Neutrophil (primary cell): ENCODE measurements around the gene RTN4IP1.

ENCODE experiments used
- H3K27ac ChIP-seq: fragments of 200-600 bp; sonication (generic); 2 replicates; pipeline ENCODE4 v1.5.1; 2016; ENCODE audit warnings: mild to moderate bottlenecking, moderate library complexity
- H3K27me3 ChIP-seq: fragments of 200-600 bp; sonication (generic); 2 replicates; pipeline ENCODE4 v1.6.0; 2016; ENCODE audit warnings: mild to moderate bottlenecking
- H3K36me3 ChIP-seq: fragments of 200-600 bp; sonication (generic); 2 replicates; pipeline ENCODE4 v1.5.1; 2017
- H3K4me1 ChIP-seq, 2 experiments: fragments of 200-600 bp in 1 of 2; sonication (generic) in 1 of 2; 1 replicate in 1 of 2; 2 replicates in 1 of 2; pipeline versions ENCODE4 v1.5.1 to v1.6.1; 2013 to 2016; ENCODE audit warnings: low read depth in 1 of 2, low read length in 1 of 2, mild to moderate bottlenecking in 1 of 2, moderate library complexity in 1 of 2; ENCODE audit not compliant: control insufficient read depth in 1 of 2, insufficient read depth in 1 of 2
- H3K4me3 ChIP-seq, 2 experiments: fragments of 200-600 bp in 1 of 2; sonication (generic) in 1 of 2; 1 replicate in 1 of 2; 2 replicates in 1 of 2; pipeline ENCODE4 v1.5.1; 2013 to 2016; ENCODE audit warnings: low read depth in 1 of 2, low read length in 1 of 2, mild to moderate bottlenecking in 1 of 2, moderate library complexity in 1 of 2
- H3K9me3 ChIP-seq: fragments of 200-600 bp; sonication (generic); 2 replicates; pipeline ENCODE4 v1.5.1; 2016
- CTCF ChIP-seq: fragments of 200-600 bp; sonication (generic); IDR thresholded peaks from 2 replicates; pipeline ENCODE4 v1.5.1; 2016; ENCODE audit warnings: antibody characterized with exemption

RTN4IP1 gene

GRCh38 chr6:106533054-106533453 is 96.2 kb downstream of the RTN4IP1 start:
- no peak for TF ChIP-seq CTCF
- Histone ChIP-seq H3K36me3 (peaks cover 61% of the 10 kb centered on the region), H3K4me1 (peaks cover 43 to 49% of the 10 kb centered on the region in 2 experiments), H3K27me3 (no peaks in the 10 kb centered on the region), H3K4me3 (no peak overlapping the region), H3K9me3 (no peaks in the 10 kb centered on the region), H3K27ac (peak overlapping the region; percentile 76)

GRCh38 chr6:106530502-106530901 is 98.8 kb downstream of the RTN4IP1 start:
- Histone ChIP-seq H3K4me1 (peaks cover 25 to 29% of the 10 kb centered on the region in 2 experiments), H3K27me3 (no peaks in the 10 kb centered on the region), H3K4me3 (no peak overlapping the region), H3K27ac (peak overlapping the region; percentile 13), H3K9me3 (no peaks in the 10 kb centered on the region), H3K36me3 (peaks cover 72% of the 10 kb centered on the region)
- TF ChIP-seq CTCF, result no peak

- no peak for TF ChIP-seq CTCF
- H3K27me3 ChIP-seq, result no peaks in the 10 kb centered on the region
- H3K4me1 ChIP-seq, result peaks cover 29 to 33% of the 10 kb centered on the region in 2 experiments
- no peak overlapping the region for H3K27ac ChIP-seq
- H3K4me3 ChIP-seq, result no peak overlapping the region
- no peaks in the 10 kb centered on the region for H3K9me3 ChIP-seq
- H3K36me3 ChIP-seq, result peaks cover 72% of the 10 kb centered on the region
Measured at GRCh38 chr6:106530026-106530425, 99.3 kb downstream of the RTN4IP1 start.

DNA sequence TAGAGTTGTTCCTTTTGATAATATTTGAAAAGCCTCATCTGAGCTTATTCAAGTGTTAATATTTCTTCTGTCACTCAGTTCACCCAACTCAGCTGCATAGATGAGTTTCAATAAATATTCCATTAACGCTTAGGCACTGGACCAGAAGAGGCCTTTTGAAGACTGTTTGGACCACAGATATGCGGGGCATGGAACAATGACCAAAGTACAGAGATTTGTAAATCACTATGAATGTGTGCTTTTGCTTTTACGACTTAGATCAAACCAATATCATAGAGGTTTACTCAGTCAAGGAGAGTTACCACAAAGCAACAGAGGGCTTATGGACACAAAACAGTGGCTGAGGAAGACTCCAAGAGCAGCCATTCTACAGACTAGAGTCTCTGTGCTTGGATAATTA is 99.9 kb downstream of the RTN4IP1 start:
- Histone ChIP-seq H3K9me3 (no peaks in the 10 kb centered on the region), H3K4me1 (peaks cover 29 to 35% of the 10 kb centered on the region in 2 experiments), H3K27me3 (no peaks in the 10 kb centered on the region), H3K4me3 (no peak overlapping the region), H3K36me3 (peaks cover 66% of the 10 kb centered on the region), H3K27ac (no peak overlapping the region)
- TF ChIP-seq CTCF, result no peak

DNA sequence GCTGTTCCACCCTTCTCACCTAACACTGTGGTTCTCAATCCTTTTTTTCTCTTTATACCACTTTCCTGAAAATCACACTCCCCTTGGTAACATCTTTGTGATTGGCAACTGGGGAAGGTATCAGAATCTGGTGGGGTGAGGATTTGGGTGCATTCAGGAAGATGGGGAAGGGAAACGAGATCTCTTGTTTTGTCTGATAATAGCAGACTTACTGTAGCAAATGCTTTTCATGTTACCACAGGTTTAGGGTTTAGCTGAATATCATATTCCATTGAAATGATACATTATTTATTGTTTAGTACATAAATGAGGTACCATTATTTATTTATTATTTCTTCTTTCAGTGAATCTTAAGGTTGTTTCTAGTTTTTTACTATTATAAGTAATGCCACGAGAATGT is 100.8 kb downstream of the RTN4IP1 start:
- Histone ChIP-seq H3K27me3 (no peaks in the 10 kb centered on the region), H3K4me1 (peaks cover 29 to 36% of the 10 kb centered on the region in 2 experiments), H3K27ac (no peak overlapping the region), H3K36me3 (peaks cover 63% of the 10 kb centered on the region), H3K9me3 (no peaks in the 10 kb centered on the region), H3K4me3 (no peak overlapping the region)
- TF ChIP-seq CTCF, result no peak

- peaks cover 63% of the 10 kb centered on the region for H3K36me3 ChIP-seq
- H3K27ac ChIP-seq, result no peak overlapping the region
- peaks cover 29 to 36% of the 10 kb centered on the region in 2 experiments for H3K4me1 ChIP-seq
- no peaks in the 10 kb centered on the region for H3K9me3 ChIP-seq
- no peaks in the 10 kb centered on the region for H3K27me3 ChIP-seq
- TF ChIP-seq CTCF, result no peak
- no peak overlapping the region for H3K4me3 ChIP-seq
Measured at GRCh38 chr6:106527979-106528378, 101.3 kb downstream of the RTN4IP1 start.
